ENCODE results near the gene PRXL2C. TPM values are rescaled to one million over a fixed set of nuclear protein-coding genes. Genes with fewer than 3 reads are reported as not detected.
"Not testable (repeated sequence)": the region's sequence is repeated elsewhere in the genome, so short reads cannot be mapped to it uniquely, and the experiment has no call there.

PRXL2C gene
- polyA plus RNA-seq, 1 donor from 2014 or later: 0.12 TPM

- TF ChIP-seq REST (IDR thresholded peaks at IDR 0.05; ENCODE audit: borderline replicate concordance) (no peak), MXI1 (conservative IDR thresholded peaks at IDR 0.05; ENCODE audit: poor library complexity, severe bottlenecking) (no peak), TAF1 (IDR thresholded peaks at IDR 0.05; ENCODE audit: low read depth) (no peak), SMC3 (conservative IDR thresholded peaks at IDR 0.05; ENCODE audit: poor library complexity) (no peak), RAD21 (conservative IDR thresholded peaks at IDR 0.05) (no peak), CTCF (IDR thresholded peaks at IDR 0.05; ENCODE audit: poor library complexity, severe bottlenecking) (no peak), EP300 (conservative IDR thresholded peaks at IDR 0.05; ENCODE audit: poor library complexity, severe bottlenecking) (no peak), POLR2AphosphoS5 (IDR thresholded peaks at IDR 0.05) (no peak)
- H3K9me3 ChIP-seq (ENCODE audit: low read length): no peaks in the 10 kb centered on the region
- no peaks in the 10 kb centered on the region for H3K27me3 ChIP-seq (ENCODE audit: insufficient read depth, low read depth, low read length)
- H4K20me1 ChIP-seq (ENCODE audit: insufficient read depth): no peaks in the 10 kb centered on the region
- no peak overlapping the region for H3K4me2 ChIP-seq (ENCODE audit: low read length)
- H3K27ac ChIP-seq (ENCODE audit: low read length): no peak overlapping the region
- H3K9me2 ChIP-seq (ENCODE audit: insufficient read depth, low read length): no peaks in the 10 kb centered on the region
- no peaks in the 10 kb centered on the region for H3K79me2 ChIP-seq (replicated peaks; ENCODE audit: insufficient read depth, low read length)
- H3K36me3 ChIP-seq (ENCODE audit: insufficient read depth, low read length): no peaks in the 10 kb centered on the region
- H3F3A ChIP-seq (ENCODE audit: insufficient read depth, low read length, poor library complexity, severe bottlenecking): no peaks in the 10 kb centered on the region
- H3K9ac ChIP-seq (ENCODE audit: low read length): no peak overlapping the region
- no peak overlapping the region for H3K4me3 ChIP-seq (ENCODE audit: low read length)
- no peak overlapping the region for H2AFZ ChIP-seq (ENCODE audit: low read depth, low read length)
Measured at GRCh38 chr9:96674906-96675538, 19.9 kb upstream of the PRXL2C start.

- H3K27ac ChIP-seq (ENCODE audit: low read length); H3K79me2 ChIP-seq (replicated peaks; ENCODE audit: insufficient read depth, low read length): not testable (repeated sequence)
Measured at GRCh38 chr9:96673786-96674185, 18.7 kb upstream of the PRXL2C start.

GRCh38 chr9:96668868-96669534 is 13.9 kb upstream of the PRXL2C start:
- H3K79me2 ChIP-seq (replicated peaks; ENCODE audit: insufficient read depth, low read length): no peaks in the 10 kb centered on the region
- H2AFZ ChIP-seq (ENCODE audit: low read depth, low read length): no peak overlapping the region
- H3K4me2 ChIP-seq (ENCODE audit: low read length): no peak overlapping the region
- TF ChIP-seq POLR2AphosphoS5 (IDR thresholded peaks at IDR 0.05) (no peak), CTCF (IDR thresholded peaks at IDR 0.05; ENCODE audit: poor library complexity, severe bottlenecking) (no peak), MXI1 (conservative IDR thresholded peaks at IDR 0.05; ENCODE audit: poor library complexity, severe bottlenecking) (no peak), TAF1 (IDR thresholded peaks at IDR 0.05; ENCODE audit: low read depth) (no peak), SMC3 (conservative IDR thresholded peaks at IDR 0.05; ENCODE audit: poor library complexity) (no peak), EP300 (conservative IDR thresholded peaks at IDR 0.05; ENCODE audit: poor library complexity, severe bottlenecking) (no peak)
- no peaks in the 10 kb centered on the region for H3K9me3 ChIP-seq (ENCODE audit: low read length)
- H3K36me3 ChIP-seq (ENCODE audit: insufficient read depth, low read length): no peaks in the 10 kb centered on the region
- no peaks in the 10 kb centered on the region for H4K20me1 ChIP-seq (ENCODE audit: insufficient read depth)
- no peaks in the 10 kb centered on the region for H3F3A ChIP-seq (ENCODE audit: insufficient read depth, low read length, poor library complexity, severe bottlenecking)
- H3K9me2 ChIP-seq (ENCODE audit: insufficient read depth, low read length): no peaks in the 10 kb centered on the region
- no peak overlapping the region for H3K9ac ChIP-seq (ENCODE audit: low read length)
- no peak overlapping the region for H3K4me3 ChIP-seq (ENCODE audit: low read length)
- no peak overlapping the region for H3K27ac ChIP-seq (ENCODE audit: low read length)
- no peaks in the 10 kb centered on the region for H3K27me3 ChIP-seq (ENCODE audit: insufficient read depth, low read depth, low read length)

More at GRCh38 chr9:96673786-96674185, 18.7 kb upstream of the PRXL2C start:
- not testable (repeated sequence) for H3K4me3 ChIP-seq (ENCODE audit: low read length); H3K36me3 ChIP-seq (ENCODE audit: insufficient read depth, low read length); H3F3A ChIP-seq (ENCODE audit: insufficient read depth, low read length, poor library complexity, severe bottlenecking); H3K27me3 ChIP-seq (ENCODE audit: insufficient read depth, low read depth, low read length); H3K4me2 ChIP-seq (ENCODE audit: low read length); H2AFZ ChIP-seq (ENCODE audit: low read depth, low read length); H4K20me1 ChIP-seq (ENCODE audit: insufficient read depth); H3K9ac ChIP-seq (ENCODE audit: low read length); H3K9me2 ChIP-seq (ENCODE audit: insufficient read depth, low read length); H3K9me3 ChIP-seq (ENCODE audit: low read length)
